GM18519 (cell line): ENCODE results near the gene KIF18B.

ENCODE experiments used
- ATAC-seq: cut with Tn5 transposase; IDR thresholded peaks from one replicate; pipeline ENCODE4 v1.9.1; 2021; ENCODE audit warnings: mild to moderate bottlenecking, moderate library complexity; ENCODE audit not compliant: unreplicated experiment, low FRiP score

The KIF18B gene

GRCh38 chr17:44921122-44921882 lies 26.3 kb downstream of the KIF18B start:
- ATAC-seq = no peak

GRCh38 chr17:44920565-44920940 lies 27.0 kb downstream of the KIF18B start:
- no peak for ATAC-seq

- no peak for ATAC-seq
These were observed 27.5 kb downstream of the KIF18B start for GRCh38 chr17:44919885-44920564.

GRCh38 chr17:44919411-44919810 lies 28.2 kb downstream of the KIF18B start:
- ATAC-seq = no peak

GRCh38 chr17:44918006-44918405 lies 29.6 kb downstream of the KIF18B start:
- no peak for ATAC-seq

GRCh38 chr17:44917456-44917855 lies 30.1 kb downstream of the KIF18B start:
- no peak for ATAC-seq

GRCh38 chr17:44916781-44917241 lies 30.8 kb downstream of the KIF18B start:
- ATAC-seq = no peak

- ATAC-seq = no peak
These were observed 31.5 kb downstream of the KIF18B start for GRCh38 chr17:44915862-44916780.

- ATAC-seq = no peak
These were observed 32.2 kb downstream of the KIF18B start, which contains the start of gene GFAP for GRCh38 chr17:44915321-44915726. GFAP (minus strand) TSS chr17:44915500; CDS start chr17:44915486, 14 bp downstream.

GRCh38 chr17:44914698-44915271 lies 32.8 kb downstream of the KIF18B start:
- no peak for ATAC-seq

GRCh38 chr17:44914148-44914547 lies 33.4 kb downstream of the KIF18B start:
- ATAC-seq = no peak

GRCh38 chr17:44913676-44914075 lies 33.9 kb downstream of the KIF18B start:
- no peak for ATAC-seq

- no peak for ATAC-seq
These were observed 34.6 kb downstream of the KIF18B start for GRCh38 chr17:44912763-44913544.

GRCh38 chr17:44911133-44912001 lies 36.2 kb downstream of the KIF18B start:
- no peak for ATAC-seq

- ATAC-seq = no peak
These were observed 37.1 kb downstream of the KIF18B start for GRCh38 chr17:44910231-44911106.

- no peak for ATAC-seq
These were observed 37.9 kb downstream of the KIF18B start for GRCh38 chr17:44909681-44910144.

GRCh38 chr17:44908761-44909326 lies 38.7 kb downstream of the KIF18B start:
- no peak for ATAC-seq
